GM12878 (cell line): ENCODE data around the gene CDC42BPB. TPM values are rescaled to one million over a fixed set of nuclear protein-coding genes. Genes with fewer than 3 reads are reported as not detected.

ENCODE experiments used
- ATAC-seq: fragments of 200-7000 bp; cut with Tn5 transposase; 3 replicates; pipeline ENCODE4 v1.9.1; 2020; ENCODE audit warnings: mild to moderate bottlenecking, moderate library complexity
- BruUV-seq: library from RNA; stranded (reverse); fragments of 400-500 nt; replicated peaks from 2 replicates; lab custom pipeline; 2021; lab: Mats Ljungman, UMichigan
- CTCF ChIA-PET: fragments of 300-600 bp; sonication (Branson Sonifier 250); formaldehyde crosslinking; extraction: SDS; loops from one replicate; lab custom pipeline; 2021; ENCODE audit warnings: inconsistent platforms; lab: Yijun Ruan, JAX
- POLR2A ChIA-PET: fragments of 350-600 bp; formaldehyde crosslinking; extraction: SDS; loops from one replicate; lab custom pipeline; 2021; ENCODE audit warnings: inconsistent platforms; lab: Charles Lee
- RAD21 ChIA-PET: fragments of 300-600 bp; sonication (Branson Sonifier 250); formaldehyde crosslinking; loops from one replicate; lab custom pipeline; 2023; ENCODE audit warnings: antibody characterized with exemption; ENCODE audit not compliant: unreplicated experiment; lab: Charles Lee
- SMC1A ChIA-PET: fragments of 300-600 bp; sonication (Branson Sonifier 250); formaldehyde crosslinking; loops from one replicate; lab custom pipeline; 2023; ENCODE audit not compliant: unreplicated experiment, uncharacterized antibody; lab: Charles Lee
- DNase-seq: peaks from one replicate; pipeline ENCODE4 v3.0.0-alpha.2; 2011; ENCODE audit warnings: low read depth, low spot score
- FAIRE-seq: peaks from 3 replicates; lab custom pipeline; 2011; peaks lifted over from hg19 to GRCh38; lab: Jason Lieb, UNC
- H2AFZ ChIP-seq: 2 replicates; pipeline ENCODE4 v1.6.0; 2011; ENCODE audit warnings: low read depth, low read length, control low read depth; ENCODE audit not compliant: control insufficient read depth
- H3K27ac ChIP-seq: 2 replicates; pipeline ENCODE4 v1.5.1; 2011; ENCODE audit warnings: control low read depth; ENCODE audit not compliant: control insufficient read depth, insufficient read depth
- H3K27me3 ChIP-seq, 2 experiments: replicated peaks in 1 of 2; 2 replicates each; pipeline versions ENCODE4 v1.6.0 to v1.6.1; 2011; ENCODE audit warnings: low read length in 1 of 2; ENCODE audit not compliant: control insufficient read depth in 2 of 2, insufficient read depth in 2 of 2
- H3K36me3 ChIP-seq, 2 experiments: 2 replicates each; pipeline ENCODE4 v1.5.1; 2011; ENCODE audit warnings: low read length in 1 of 2; ENCODE audit not compliant: control insufficient read depth in 2 of 2, insufficient read depth in 2 of 2
- H3K4me1 ChIP-seq: 2 replicates; pipeline ENCODE4 v1.6.1; 2011; ENCODE audit warnings: mild to moderate bottlenecking, low read length, moderate library complexity, mixed read lengths; ENCODE audit not compliant: control insufficient read depth, insufficient read depth
- H3K4me2 ChIP-seq: 2 replicates; pipeline ENCODE4 v1.6.0; 2011; ENCODE audit warnings: control low read depth; ENCODE audit not compliant: control insufficient read depth, insufficient read depth
- H3K4me3 ChIP-seq: fragments of 200-600 bp; sonication (generic); 2 replicates; pipeline ENCODE4 v1.5.1; 2016
- H3K79me2 ChIP-seq: 2 replicates; pipeline ENCODE4 v1.6.0; 2011; ENCODE audit warnings: low read length; ENCODE audit not compliant: control insufficient read depth, insufficient read depth
- H3K9ac ChIP-seq: 2 replicates; pipeline ENCODE4 v1.8.0; 2011; ENCODE audit warnings: low read length, control low read depth, mixed read lengths; ENCODE audit not compliant: control insufficient read depth, insufficient read depth
- H3K9me3 ChIP-seq: replicated peaks from 3 replicates; pipeline ENCODE4 v1.5.1; 2011; ENCODE audit warnings: mild to moderate bottlenecking, low read length; ENCODE audit not compliant: control insufficient read depth, insufficient read depth
- H4K20me1 ChIP-seq: 2 replicates; pipeline ENCODE4 v1.6.0; 2011; ENCODE audit not compliant: control insufficient read depth, insufficient read depth
- CBFB ChIP-seq: IDR thresholded peaks from 2 replicates; pipeline ENCODE4 v1.6.1; 2016; ENCODE audit warnings: antibody characterized with exemption, low read depth
- IRF4 ChIP-seq: IDR thresholded peaks from 2 replicates; pipeline ENCODE4 v1.6.1; 2011; ENCODE audit warnings: low read depth, low read length
- JUND ChIP-seq: IDR thresholded peaks from 2 replicates; pipeline ENCODE4 v1.6.1; 2012; ENCODE audit warnings: low read depth, mild to moderate bottlenecking, low read length, improper control_type of control experiment, moderate library complexity
- MEF2A ChIP-seq: IDR thresholded peaks from 2 replicates; pipeline ENCODE4 v1.6.1; 2011; ENCODE audit warnings: low read depth, mild to moderate bottlenecking, low read length, moderate library complexity; ENCODE audit not compliant: insufficient read depth
- MTA2 ChIP-seq: fragments of 450-650 bp; IDR thresholded peaks from 2 replicates; pipeline ENCODE4 v1.6.1; 2016; ENCODE audit warnings: low read depth, mild to moderate bottlenecking, moderate library complexity
- NFYB ChIP-seq: IDR thresholded peaks from 2 replicates; pipeline ENCODE4 v1.6.1; 2011; ENCODE audit warnings: low read depth, mild to moderate bottlenecking, low read length, improper control_type of control experiment, moderate library complexity; ENCODE audit not compliant: insufficient read depth
- RELA ChIP-seq: fragments of 450-650 bp; IDR thresholded peaks from 2 replicates; pipeline ENCODE4 v1.8.0; 2014; ENCODE audit warnings: borderline replicate concordance; ENCODE audit not compliant: partially characterized antibody
- RFX5 ChIP-seq: IDR thresholded peaks from 2 replicates; pipeline ENCODE4 v1.6.1; 2011; ENCODE audit warnings: low read depth, low read length, improper control_type of control experiment
- SREBF1 ChIP-seq: IDR thresholded peaks from 2 replicates; pipeline ENCODE4 v1.6.1; 2012; ENCODE audit warnings: mild to moderate bottlenecking, low read length
- ZNF274 ChIP-seq: IDR thresholded peaks from one replicate; pipeline ENCODE4 v1.8.0; 2011; ENCODE audit not compliant: insufficient read length, insufficient read depth
- WGBS: methylation state at CpG from one replicate; pipeline ENCODE4 v1.1.6; 2016; ENCODE audit warnings: low lambda C conversion rate; ENCODE audit not compliant: insufficient replicate concordance, insufficient coverage; ENCODE audit errors: missing lambda C conversion rate; 5-methylcytosine and 5-hydroxymethylcytosine counted together
- in situ Hi-C: fragments of 300-500 bp; cut with MboI; formaldehyde crosslinking; loops from 9 replicates; pipeline ENCODE4 v1.14.3; 2018; ENCODE audit warnings: mixed read lengths
- intact Hi-C: fragments of 100-400 bp; cut with micrococcal nuclease; formaldehyde crosslinking; loops from one replicate; pipeline ENCODE4 v1.14.2; 2022; ENCODE audit not compliant: unreplicated experiment
- polyA plus RNA-seq, 11 experiments: library from polyadenylated mRNA; depleted of rRNA in 4 of 11; unstranded in 6 of 11; stranded (reverse) in 5 of 11; fragments of >200 nt; fragmentation: Nextera tagmentation in 4 of 11; fragmentation: Illumina TruSeq in 1 of 11; extraction: Ambion mirVana in 4 of 11; extraction: Trizol in 1 of 11; gene quantifications; 1 replicate in 1 of 11; 2 replicates in 10 of 11; pipeline versions ENCODE4 v1.2.1 to v1.2.3, GENCODE V29; 2011 to 2016; ENCODE audit warnings: inconsistent platforms in 2 of 11, missing spikeins in 2 of 11, low read depth in 1 of 11
- total RNA-seq, 4 experiments: library from RNA; depleted of rRNA in 3 of 4; stranded (reverse); fragments of >200 nt in 3 of 4; fragmentation: Illumina TruSeq in 1 of 4; extraction: Trizol in 1 of 4; gene quantifications; 2 replicates each; pipeline versions ENCODE4 v1.2.1 to v1.2.3, GENCODE V29; 2013 to 2021
- TF ChIP-seq, protein P1 (sequence below): fragments of 450-650 bp; formaldehyde crosslinking; IDR thresholded peaks from 2 replicates; pipeline ENCODE4 v1.4.0; 2020; ENCODE audit warnings: mild to moderate bottlenecking, moderate library complexity
- TF ChIP-seq, protein P2 (sequence below): fragments of 450-650 bp; IDR thresholded peaks from 2 replicates; pipeline ENCODE4 v1.6.1; 2017; ENCODE audit warnings: mild to moderate bottlenecking, moderate library complexity
- TF ChIP-seq, protein P3 (sequence below): fragments of 450-650 bp; IDR thresholded peaks from 2 replicates; pipeline ENCODE4 v1.6.1; 2016; ENCODE audit warnings: mild to moderate bottlenecking
- TF ChIP-seq, protein P4 (sequence below): IDR thresholded peaks from 2 replicates; pipeline ENCODE4 v1.6.1; 2012; ENCODE audit warnings: low read length, inconsistent platforms

The CDC42BPB gene
- total and polyA plus RNA-seq, 10 of the 15 experiments (the other 5 are each of a cell fraction or from before 2014, with no cell fraction given), result 0.42 to 22.1 (median 13.3) TPM

DNA sequence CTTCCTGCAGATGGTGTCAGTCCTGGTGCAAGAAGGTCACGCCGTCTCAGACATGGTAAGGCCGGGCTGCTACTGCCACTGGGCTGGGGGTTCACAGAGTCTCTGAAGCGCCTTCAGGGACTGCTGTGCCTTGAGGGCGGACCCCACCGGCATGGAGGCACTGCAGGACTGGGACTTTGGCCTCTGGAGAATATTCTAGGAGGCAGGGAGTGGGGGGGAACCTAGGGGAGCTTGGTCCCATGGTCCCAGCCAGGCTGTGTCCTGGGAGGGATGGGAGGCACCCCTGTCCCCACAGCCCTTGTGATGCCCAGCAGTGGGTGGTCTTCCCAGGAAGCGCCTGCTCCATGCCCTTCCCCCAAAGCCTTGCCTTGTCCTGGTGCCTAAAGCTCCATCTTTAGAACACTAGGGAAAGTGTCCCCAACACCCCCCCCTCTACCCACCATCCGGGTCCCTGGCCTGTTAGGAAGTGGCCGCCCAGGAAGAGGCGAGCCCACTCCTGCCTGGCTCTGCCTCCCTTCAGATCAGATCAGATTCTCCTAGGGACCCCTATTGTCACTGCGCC, 133.3 kb downstream of the CDC42BPB start:
- intact Hi-C loops, result no loop called here
- Histone ChIP-seq H3K27ac (no peak overlapping the region), H3K4me2 (no peak overlapping the region), H3K9me3 (no peaks in the 10 kb centered on the region), H2AFZ (no peak overlapping the region), H3K79me2 (no peaks in the 10 kb centered on the region), H3K27me3 (peaks cover 8 to 15% of the 10 kb centered on the region in 2 experiments), H3K4me3 (no peak overlapping the region), H3K4me1 (peaks cover 11% of the 10 kb centered on the region), H3K9ac (no peak overlapping the region), H4K20me1 (no peaks in the 10 kb centered on the region), H3K36me3 (no peaks in the 10 kb centered on the region)
- POLR2A ChIA-PET, result no interaction called here
- 52% methylated on average over 11 of the region's 11 CpGs for WGBS
- no peak for FAIRE-seq
- CTCF ChIA-PET, result interaction anchor here (0.7 to 2.6 kb wide), 2 partner anchors 11 to 230 kb away, joined by 3 to 13 read pairs; no protein-coding TSS in a partner anchor
- no peak for ATAC-seq
- in situ Hi-C loops, result no loop called here
- SMC1A ChIA-PET, result interaction anchor here (1.2 kb wide), 1 partner anchor 138 kb away, joined by 3 read pairs; no protein-coding TSS in a partner anchor
- no TSS peak for BruUV-seq
- no peak for DNase-seq
- RAD21 ChIA-PET, result interaction anchor here (2.4 kb wide), 1 partner anchor 230 kb away, joined by 13 read pairs; no protein-coding TSS in a partner anchor
- no peak for TF ChIP-seq NFYB
- TF ChIP-seq, protein P1, sequence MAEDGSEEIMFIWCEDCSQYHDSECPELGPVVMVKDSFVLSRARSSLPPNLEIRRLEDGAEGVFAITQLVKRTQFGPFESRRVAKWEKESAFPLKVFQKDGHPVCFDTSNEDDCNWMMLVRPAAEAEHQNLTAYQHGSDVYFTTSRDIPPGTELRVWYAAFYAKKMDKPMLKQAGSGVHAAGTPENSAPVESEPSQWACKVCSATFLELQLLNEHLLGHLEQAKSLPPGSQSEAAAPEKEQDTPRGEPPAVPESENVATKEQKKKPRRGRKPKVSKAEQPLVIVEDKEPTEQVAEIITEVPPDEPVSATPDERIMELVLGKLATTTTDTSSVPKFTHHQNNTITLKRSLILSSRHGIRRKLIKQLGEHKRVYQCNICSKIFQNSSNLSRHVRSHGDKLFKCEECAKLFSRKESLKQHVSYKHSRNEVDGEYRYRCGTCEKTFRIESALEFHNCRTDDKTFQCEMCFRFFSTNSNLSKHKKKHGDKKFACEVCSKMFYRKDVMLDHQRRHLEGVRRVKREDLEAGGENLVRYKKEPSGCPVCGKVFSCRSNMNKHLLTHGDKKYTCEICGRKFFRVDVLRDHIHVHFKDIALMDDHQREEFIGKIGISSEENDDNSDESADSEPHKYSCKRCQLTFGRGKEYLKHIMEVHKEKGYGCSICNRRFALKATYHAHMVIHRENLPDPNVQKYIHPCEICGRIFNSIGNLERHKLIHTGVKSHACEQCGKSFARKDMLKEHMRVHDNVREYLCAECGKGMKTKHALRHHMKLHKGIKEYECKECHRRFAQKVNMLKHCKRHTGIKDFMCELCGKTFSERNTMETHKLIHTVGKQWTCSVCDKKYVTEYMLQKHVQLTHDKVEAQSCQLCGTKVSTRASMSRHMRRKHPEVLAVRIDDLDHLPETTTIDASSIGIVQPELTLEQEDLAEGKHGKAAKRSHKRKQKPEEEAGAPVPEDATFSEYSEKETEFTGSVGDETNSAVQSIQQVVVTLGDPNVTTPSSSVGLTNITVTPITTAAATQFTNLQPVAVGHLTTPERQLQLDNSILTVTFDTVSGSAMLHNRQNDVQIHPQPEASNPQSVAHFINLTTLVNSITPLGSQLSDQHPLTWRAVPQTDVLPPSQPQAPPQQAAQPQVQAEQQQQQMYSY (CRISPR knock-in tag), result no peak
- no peak for TF ChIP-seq ZNF274
- no peak for TF ChIP-seq CBFB
- TF ChIP-seq, protein P2, sequence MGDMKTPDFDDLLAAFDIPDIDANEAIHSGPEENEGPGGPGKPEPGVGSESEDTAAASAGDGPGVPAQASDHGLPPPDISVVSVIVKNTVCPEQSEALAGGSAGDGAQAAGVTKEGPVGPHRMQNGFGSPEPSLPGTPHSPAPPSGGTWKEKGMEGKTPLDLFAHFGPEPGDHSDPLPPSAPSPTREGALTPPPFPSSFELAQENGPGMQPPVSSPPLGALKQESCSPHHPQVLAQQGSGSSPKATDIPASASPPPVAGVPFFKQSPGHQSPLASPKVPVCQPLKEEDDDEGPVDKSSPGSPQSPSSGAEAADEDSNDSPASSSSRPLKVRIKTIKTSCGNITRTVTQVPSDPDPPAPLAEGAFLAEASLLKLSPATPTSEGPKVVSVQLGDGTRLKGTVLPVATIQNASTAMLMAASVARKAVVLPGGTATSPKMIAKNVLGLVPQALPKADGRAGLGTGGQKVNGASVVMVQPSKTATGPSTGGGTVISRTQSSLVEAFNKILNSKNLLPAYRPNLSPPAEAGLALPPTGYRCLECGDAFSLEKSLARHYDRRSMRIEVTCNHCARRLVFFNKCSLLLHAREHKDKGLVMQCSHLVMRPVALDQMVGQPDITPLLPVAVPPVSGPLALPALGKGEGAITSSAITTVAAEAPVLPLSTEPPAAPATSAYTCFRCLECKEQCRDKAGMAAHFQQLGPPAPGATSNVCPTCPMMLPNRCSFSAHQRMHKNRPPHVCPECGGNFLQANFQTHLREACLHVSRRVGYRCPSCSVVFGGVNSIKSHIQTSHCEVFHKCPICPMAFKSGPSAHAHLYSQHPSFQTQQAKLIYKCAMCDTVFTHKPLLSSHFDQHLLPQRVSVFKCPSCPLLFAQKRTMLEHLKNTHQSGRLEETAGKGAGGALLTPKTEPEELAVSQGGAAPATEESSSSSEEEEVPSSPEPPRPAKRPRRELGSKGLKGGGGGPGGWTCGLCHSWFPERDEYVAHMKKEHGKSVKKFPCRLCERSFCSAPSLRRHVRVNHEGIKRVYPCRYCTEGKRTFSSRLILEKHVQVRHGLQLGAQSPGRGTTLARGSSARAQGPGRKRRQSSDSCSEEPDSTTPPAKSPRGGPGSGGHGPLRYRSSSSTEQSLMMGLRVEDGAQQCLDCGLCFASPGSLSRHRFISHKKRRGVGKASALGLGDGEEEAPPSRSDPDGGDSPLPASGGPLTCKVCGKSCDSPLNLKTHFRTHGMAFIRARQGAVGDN, result no peak
- no peak for TF ChIP-seq MEF2A
- TF ChIP-seq RELA, result no peak
- TF ChIP-seq SREBF1, result no peak
- TF ChIP-seq JUND, result no peak
- TF ChIP-seq MTA2, result no peak
- TF ChIP-seq, protein P3, sequence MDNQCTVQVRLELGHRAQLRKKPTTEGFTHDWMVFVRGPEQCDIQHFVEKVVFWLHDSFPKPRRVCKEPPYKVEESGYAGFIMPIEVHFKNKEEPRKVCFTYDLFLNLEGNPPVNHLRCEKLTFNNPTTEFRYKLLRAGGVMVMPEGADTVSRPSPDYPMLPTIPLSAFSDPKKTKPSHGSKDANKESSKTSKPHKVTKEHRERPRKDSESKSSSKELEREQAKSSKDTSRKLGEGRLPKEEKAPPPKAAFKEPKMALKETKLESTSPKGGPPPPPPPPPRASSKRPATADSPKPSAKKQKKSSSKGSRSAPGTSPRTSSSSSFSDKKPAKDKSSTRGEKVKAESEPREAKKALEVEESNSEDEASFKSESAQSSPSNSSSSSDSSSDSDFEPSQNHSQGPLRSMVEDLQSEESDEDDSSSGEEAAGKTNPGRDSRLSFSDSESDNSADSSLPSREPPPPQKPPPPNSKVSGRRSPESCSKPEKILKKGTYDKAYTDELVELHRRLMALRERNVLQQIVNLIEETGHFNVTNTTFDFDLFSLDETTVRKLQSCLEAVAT, result no peak
- TF ChIP-seq, protein P4, sequence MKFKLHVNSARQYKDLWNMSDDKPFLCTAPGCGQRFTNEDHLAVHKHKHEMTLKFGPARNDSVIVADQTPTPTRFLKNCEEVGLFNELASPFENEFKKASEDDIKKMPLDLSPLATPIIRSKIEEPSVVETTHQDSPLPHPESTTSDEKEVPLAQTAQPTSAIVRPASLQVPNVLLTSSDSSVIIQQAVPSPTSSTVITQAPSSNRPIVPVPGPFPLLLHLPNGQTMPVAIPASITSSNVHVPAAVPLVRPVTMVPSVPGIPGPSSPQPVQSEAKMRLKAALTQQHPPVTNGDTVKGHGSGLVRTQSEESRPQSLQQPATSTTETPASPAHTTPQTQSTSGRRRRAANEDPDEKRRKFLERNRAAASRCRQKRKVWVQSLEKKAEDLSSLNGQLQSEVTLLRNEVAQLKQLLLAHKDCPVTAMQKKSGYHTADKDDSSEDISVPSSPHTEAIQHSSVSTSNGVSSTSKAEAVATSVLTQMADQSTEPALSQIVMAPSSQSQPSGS, result no peak
- TF ChIP-seq IRF4, result no peak
- no peak for TF ChIP-seq RFX5
